ENCODE measurements around the gene THSD7A. TPM values are rescaled to one million over a fixed set of nuclear protein-coding genes. Genes with fewer than 3 reads are reported as not detected.

The THSD7A gene
- total RNA-seq, 1 donor from 2014 or later = 30.5 TPM

- DNase-seq (ENCODE audit: low read depth, low spot score) = no peak
Measured at GRCh38 chr7:11817111-11817740, 14.8 kb downstream of the THSD7A start.

DNA sequence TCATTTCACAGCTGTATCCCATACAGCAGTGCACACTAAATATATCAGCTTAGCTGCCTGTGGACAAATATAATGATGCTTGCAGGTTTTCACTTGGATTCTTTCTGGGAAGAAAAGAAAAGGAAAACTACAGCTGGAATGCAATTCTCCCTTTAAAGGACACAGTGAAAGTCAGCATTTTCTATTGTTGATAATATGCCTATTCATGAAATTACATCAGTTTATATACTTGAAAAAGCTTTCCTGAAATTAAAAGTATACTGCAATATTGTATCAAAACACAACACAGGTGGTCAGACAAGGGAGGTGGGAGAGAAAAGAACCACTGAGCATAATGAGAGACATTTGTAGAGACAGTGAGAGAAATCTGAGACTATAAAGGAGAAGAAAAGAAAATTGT is 20.3 kb downstream of the THSD7A start:
- DNase-seq (ENCODE audit: low read depth, low spot score) = no peak

GRCh38 chr7:11810043-11810625 is 21.9 kb downstream of the THSD7A start:
- no peak for DNase-seq (ENCODE audit: low read depth, low spot score)

DNA sequence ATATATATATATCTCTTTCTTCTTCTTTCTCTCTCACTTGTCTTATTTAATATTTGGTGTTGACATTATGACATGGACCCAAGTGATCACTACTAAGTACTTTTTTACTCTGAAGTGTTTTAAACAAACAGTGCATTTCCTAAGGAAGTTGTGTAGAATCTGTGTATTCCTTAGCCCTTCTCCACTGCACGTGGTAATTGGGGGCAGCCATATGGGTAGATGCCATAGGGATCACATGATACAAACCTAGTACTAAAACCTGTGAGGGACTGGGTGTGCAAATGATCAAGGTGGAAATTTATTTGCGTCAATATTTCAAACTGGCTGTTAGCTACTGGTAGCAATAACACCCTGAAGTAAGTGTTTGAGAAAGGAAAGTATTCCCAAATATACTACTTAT is 25.0 kb downstream of the THSD7A start:
- DNase-seq (ENCODE audit: low read depth, low spot score) = no peak

GRCh38 chr7:11804621-11805020 is 27.4 kb downstream of the THSD7A start:
- DNase-seq (ENCODE audit: low read depth, low spot score) = no peak

DNA sequence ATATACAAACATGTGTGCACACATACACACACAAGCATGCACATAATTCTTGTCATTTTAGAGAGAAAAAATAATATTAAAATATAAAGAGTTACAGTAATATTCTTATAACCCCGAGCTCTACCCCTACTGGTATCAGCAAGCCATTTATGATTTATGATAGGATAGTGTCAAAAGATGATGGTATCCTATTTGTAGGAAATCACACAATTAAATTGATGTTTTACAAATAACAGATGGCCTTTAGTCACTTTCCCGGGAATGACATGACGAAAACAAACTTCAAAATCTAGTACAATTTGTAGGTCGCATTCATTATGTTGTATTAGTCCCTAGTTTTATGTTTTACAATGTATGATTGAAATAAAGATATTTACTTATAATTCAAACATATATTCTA is 36.8 kb downstream of the THSD7A start:
- no peak for DNase-seq (ENCODE audit: low read depth, low spot score)

DNA sequence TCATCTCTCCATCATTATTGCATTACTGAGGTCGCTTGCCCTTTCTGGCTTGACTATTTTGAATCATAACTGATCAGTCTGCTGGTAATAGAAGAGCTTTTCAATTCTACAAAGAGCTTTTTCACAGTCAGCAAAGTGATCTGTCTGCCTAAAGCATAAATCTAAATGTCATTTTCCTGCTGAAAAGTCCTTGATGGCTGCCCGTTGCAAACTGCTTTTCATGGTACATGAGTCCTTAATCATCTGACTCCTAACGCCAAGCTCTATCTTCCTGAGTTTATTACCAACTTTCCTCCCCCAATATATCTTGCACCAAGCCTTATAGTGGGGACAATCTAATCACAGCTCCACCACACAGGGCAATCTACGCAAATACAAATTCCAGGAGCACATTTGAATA is 39.8 kb downstream of the THSD7A start:
- no peak for DNase-seq (ENCODE audit: low read depth, low spot score)

DNA sequence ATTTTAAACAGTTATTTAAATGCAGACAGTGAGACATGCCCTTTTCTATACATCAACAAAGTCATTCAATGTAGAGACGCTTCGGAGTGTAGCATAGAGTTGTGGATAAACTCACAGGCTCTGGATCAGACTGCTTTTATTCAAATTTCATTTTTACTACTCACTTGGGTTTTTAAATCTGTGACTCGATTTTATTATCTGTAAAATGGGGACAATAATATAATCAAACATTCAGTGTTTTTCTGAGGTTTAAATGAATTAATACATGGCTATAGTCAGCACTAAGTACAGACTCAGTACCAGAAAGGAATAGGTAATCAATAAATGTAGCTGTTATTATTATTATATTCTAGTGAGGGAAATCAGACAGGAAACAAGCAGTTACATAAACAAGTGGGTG is 43.4 kb downstream of the THSD7A start:
- no peak for DNase-seq (ENCODE audit: low read depth, low spot score)

DNA sequence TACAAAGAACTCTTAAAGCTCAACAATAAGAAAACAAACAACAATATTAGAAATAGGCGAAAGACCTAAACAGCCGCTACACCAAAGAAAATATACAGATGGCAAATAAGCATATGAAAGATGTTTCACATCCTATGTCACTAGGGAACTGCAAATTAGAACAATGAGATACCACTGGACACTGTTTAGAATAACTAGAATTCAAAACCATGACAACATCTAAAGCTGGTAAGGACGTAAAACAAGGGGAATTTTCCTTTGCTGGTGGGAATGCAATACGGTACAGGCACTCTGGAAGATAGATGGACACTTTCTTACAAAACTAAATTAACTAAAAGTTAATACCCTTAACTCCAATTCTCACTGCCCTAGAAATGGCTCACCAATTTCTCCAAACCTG is 44.5 kb downstream of the THSD7A start:
- no peak for DNase-seq (ENCODE audit: low read depth, low spot score)

DNA sequence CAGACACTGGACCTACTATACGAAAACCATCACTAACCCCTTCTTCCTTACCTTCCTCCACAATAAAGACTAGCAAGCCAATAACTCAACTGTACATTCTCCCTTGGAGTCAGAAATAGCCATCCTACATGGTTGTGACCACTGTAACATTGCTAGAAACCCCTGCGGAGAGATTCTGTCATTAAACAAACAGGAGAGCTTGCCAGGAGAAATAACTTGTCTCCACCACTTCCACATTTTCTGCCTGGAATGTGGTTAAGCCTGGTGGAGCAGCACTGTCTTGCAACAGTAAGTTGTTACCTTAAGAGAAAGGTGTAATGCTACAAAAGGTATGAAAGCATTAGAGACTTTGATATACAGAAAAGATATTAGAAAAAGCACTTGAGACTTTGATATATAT is 45.8 kb downstream of the THSD7A start:
- DNase-seq (ENCODE audit: low read depth, low spot score) = no peak

DNA sequence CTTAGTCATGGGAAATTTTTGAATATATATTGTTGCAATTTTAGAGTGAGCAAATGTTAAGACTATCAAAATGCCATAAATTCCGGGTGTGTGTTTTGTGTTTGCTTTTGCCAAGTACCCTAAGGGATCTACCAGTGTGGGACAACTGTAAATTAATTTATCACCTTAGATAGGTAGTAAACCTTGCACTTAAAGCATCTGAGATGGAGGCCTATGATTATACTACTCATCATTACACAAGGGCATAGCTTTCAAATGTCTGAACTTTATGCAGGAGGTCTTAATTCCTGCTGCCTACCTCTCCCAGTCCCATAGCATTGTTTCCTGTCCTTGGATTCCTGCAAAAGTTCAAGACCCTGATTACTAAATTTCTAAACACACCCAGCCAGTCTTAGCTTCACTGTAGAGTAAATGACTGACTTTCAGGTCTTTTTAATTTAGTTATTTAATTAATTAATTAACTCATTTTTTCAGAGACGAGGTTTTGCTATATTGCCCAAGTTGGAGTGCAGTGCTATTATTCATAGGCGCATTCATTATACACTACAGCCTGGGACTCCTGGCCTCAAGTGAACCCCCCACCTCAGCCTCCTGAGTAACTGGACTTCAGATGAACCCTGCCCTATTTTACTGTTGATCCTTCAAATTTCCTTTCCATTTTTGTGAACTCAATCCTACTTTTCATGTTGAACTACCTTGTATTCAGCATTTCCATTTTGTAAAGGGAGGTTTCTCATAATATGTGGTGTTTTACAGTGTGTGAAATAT is 47.0 kb downstream of the THSD7A start:
- DNase-seq (ENCODE audit: low read depth, low spot score) = no peak

- DNase-seq (ENCODE audit: low read depth, low spot score) = no peak
Measured at GRCh38 chr7:11779864-11780674, 51.9 kb downstream of the THSD7A start.

DNA sequence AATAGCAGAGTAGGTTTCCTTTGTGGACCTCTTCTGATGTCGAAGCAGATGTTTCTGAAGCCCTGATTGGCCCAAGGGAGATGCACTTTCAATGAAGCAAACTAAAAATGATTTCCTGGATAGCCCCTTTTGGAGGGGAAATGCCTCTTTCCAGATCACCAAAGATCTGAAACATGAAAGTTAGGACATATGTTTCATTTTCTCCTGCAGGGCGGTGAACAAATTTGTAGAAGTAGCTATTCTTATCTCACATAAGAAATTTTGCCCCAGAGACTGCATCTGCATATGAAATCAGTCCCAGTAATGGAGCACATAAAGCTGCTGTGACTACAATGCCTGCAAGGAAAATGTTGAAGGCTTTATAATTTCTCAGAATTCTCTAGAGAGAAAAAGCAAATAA is 56.0 kb downstream of the THSD7A start:
- DNase-seq (ENCODE audit: low read depth, low spot score) = no peak

DNA sequence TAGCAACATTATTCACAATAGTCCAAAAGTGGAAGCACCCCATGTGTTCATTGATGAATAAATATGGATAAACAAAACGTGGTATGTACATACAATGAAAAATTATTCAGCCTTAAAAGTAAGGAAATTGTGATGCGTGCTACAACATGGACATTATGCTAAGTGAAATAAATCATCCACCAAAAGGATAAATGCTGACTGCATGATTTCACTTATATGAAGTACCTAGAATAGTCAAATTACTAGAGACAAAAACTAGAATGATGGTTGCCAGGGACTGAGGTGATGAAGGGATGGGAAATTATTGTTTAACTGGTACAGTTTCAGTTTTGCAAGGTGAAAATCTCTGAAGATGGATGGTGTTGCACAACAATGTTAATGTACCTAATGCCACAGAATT is 56.6 kb downstream of the THSD7A start:
- DNase-seq (ENCODE audit: low read depth, low spot score) = no peak

- no peak for DNase-seq (ENCODE audit: low read depth, low spot score)
Measured at GRCh38 chr7:11768263-11768662, 63.7 kb downstream of the THSD7A start.

DNA sequence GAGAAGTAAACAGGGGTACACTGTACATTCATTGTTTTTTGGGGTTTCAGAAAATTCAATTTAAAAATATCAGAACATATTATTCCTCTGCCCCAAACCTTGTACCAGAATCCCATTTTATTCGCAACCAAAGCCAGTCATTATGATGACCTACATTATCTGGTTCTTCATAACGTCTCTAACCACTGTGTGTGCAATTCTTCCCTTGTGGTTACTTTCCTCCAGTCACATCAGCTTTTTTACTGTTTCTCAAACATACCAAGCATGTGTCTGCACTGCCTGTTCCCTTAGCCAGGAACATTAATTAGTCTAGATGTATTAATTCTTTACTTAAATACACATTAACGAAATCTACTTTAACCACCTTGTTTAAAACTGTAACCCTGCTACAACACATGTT is 64.8 kb downstream of the THSD7A start:
- no peak for DNase-seq (ENCODE audit: low read depth, low spot score)

DNA sequence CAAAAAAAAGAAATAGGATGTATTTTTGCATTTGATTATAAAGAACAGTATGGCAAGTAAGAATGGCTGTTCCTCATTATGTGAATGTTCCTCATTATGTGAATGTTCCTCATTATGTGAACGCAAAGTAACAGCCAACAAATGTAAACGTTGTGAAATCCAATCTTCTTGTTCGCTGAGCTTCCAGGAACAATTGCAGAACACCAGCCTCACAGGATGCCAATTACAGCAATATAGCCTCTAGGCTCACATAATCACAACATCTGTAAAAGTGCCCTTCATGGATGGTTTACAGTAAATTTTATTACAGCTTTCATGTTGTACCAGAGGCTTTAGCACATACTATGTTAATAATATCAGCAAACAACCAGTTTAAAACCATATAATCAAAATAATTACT is 71.6 kb downstream of the THSD7A start:
- DNase-seq (ENCODE audit: low read depth, low spot score) = no peak

DNA sequence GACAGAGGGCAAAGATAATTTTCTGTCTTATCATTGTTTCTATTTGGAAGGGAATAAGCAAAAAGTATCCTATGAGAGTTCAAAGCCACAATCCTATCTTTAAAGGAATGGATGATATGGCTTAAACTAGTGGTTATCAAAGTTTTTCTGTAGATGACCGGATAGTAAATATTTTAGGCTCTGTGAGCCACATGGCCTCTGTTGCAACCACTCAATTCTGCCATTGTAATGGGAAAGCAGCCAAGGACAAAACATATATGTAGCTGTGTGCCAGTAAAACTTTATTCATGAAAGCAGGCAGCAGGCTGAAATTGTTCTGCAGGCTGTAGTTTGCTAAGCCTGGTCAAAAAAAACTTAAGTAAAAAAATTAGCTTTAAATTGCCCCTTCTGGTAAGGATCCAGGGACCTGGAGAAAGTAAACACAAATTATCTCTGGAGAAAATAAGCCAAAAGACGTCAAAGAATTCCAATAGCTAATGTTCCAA is 73.3 kb downstream of the THSD7A start:
- DNase-seq (ENCODE audit: low read depth, low spot score) = no peak

DNA sequence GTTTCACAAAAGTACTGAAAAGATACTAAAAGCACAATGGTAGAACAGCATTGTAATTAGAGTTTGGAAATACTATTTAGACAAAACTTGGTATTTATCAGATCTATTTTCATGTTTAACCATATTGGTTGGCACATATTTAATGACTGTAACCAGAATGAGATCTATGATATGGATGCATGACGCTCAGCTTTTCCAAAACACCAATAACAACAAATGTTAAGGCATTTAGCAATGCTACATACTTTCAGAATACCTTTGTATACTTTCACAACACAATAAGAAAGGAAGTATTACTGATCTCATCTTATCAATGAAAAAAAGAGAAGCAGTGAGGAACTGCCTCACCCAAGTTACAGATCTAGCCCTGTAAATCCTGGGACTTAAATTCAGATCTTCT is 74.8 kb downstream of the THSD7A start:
- DNase-seq (ENCODE audit: low read depth, low spot score) = no peak

DNA sequence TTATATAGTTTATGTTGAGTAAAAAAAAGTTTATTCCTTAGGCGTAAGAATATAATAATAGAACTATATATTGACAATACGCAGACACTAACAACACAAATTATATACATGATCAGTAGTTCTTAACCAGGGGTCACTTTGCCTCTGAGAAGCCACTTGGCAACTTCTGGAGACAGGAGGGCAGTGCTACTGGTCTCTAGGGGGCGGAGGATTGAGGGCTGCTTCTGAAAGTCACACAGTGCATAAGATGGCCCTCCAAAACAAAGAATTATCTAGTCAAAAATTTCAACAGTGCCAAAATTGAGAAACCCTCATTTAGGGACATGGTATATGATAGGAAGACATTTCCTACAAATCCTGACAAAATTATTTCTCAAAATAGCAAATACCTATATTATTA is 77.1 kb downstream of the THSD7A start:
- no peak for DNase-seq (ENCODE audit: low read depth, low spot score)

DNA sequence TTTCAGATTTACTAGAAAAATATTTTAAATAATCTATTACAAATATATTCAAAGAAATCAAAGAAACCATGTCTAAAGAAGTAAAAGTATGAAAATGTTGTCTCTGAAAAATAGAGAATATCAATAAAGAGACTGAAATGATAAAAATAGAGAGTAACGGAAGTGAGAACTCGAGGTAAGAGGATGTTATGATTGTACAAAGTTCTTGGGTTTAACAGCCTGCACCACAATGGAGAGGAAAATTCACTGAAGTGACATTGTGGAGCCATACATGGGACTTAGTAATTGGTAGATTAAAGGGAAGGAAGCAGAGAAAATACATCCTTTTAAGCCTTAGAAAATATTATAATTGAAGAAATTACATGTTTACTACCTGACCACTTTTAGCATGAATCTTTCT is 77.9 kb downstream of the THSD7A start:
- DNase-seq (ENCODE audit: low read depth, low spot score) = no peak

DNA sequence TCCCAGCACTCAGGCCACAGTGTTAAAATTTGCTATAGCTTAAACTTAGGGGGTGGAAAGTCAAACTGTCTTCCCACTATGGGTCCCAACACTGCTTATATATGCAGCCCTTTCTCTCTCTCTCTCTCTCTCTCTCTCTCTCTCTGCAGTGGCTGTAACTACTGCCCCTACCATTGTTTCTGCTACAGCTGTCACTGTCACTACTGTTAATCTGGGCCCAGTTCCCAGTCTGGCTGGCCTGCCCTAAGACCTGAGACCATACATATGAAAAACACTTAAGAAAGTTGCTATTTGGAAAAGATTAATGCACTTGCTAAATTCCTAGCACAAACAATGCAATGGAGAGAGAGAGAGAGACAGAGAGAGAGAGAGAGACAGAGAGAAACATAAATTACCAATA is 78.6 kb downstream of the THSD7A start:
- DNase-seq (ENCODE audit: low read depth, low spot score) = no peak
